ENCODE data around the gene GJA1. TPM values are rescaled to one million over a fixed set of nuclear protein-coding genes. Genes with fewer than 3 reads are reported as not detected.

Gene GJA1
- total RNA-seq, 1 experiment from 2014 or later, result 0.20 TPM

- H3K9me2 ChIP-seq (ENCODE audit: insufficient read depth), result no peaks in the 10 kb centered on the region
- H4K20me1 ChIP-seq (ENCODE audit: insufficient read depth), result no peaks in the 10 kb centered on the region
- no peak for DNase-seq
- H3F3A ChIP-seq (ENCODE audit: insufficient read depth, low read depth), result no peaks in the 10 kb centered on the region
- H2AFZ ChIP-seq, result no peak overlapping the region
- no peak overlapping the region for H3K4me3 ChIP-seq
- no TSS peak for BruUV-seq (replicated peaks)
- no peaks in the 10 kb centered on the region for H3K9me3 ChIP-seq (ENCODE audit: insufficient read depth, low read depth)
- H3K27ac ChIP-seq, result no peak overlapping the region
- intact Hi-C loops (cut with micrococcal nuclease; ENCODE audit: unreplicated experiment), result no loop called here
- CTCF ChIA-PET, result no interaction called here
- TF ChIP-seq EZH2 (IDR thresholded peaks at IDR 0.05; ENCODE audit: low read depth) (no peak), CTCF (conservative IDR thresholded peaks at IDR 0.05) (no peak)
- no peaks in the 10 kb centered on the region for H3K27me3 ChIP-seq (ENCODE audit: insufficient read depth, low read depth)
- no peaks in the 10 kb centered on the region for H3K36me3 ChIP-seq (ENCODE audit: low read depth)
- no peaks in the 10 kb centered on the region; the same call in 1 of the 2 replicates for H3K4me1 ChIP-seq (replicated peaks; ENCODE audit: insufficient read depth)
- no peaks in the 10 kb centered on the region for H3K79me2 ChIP-seq (ENCODE audit: low read depth)
- H3K4me2 ChIP-seq, result no peak overlapping the region
- POLR2A ChIA-PET (ENCODE audit: unreplicated experiment), result no interaction called here
These were observed 4.5 kb downstream of the GJA1 start for GRCh38 chr6:121439926-121440325.

- intact Hi-C loops (cut with micrococcal nuclease; ENCODE audit: unreplicated experiment), result no loop called here
- no peaks in the 10 kb centered on the region for H3K79me2 ChIP-seq (ENCODE audit: low read depth)
These were observed 6.0 kb downstream of the GJA1 start for GRCh38 chr6:121441477-121441876.

GRCh38 chr6:121442576-121442975 lies 7.1 kb downstream of the GJA1 start:
- intact Hi-C loops (cut with micrococcal nuclease; ENCODE audit: unreplicated experiment), result no loop called here
- Histone ChIP-seq H3K4me3 (no peak overlapping the region), H2AFZ (no peak overlapping the region), H4K20me1 (ENCODE audit: insufficient read depth) (no peaks in the 10 kb centered on the region), H3K4me1 (replicated peaks; ENCODE audit: insufficient read depth) (no peaks in the 10 kb centered on the region), H3F3A (ENCODE audit: insufficient read depth, low read depth) (no peaks in the 10 kb centered on the region), H3K9me3 (ENCODE audit: insufficient read depth, low read depth) (no peaks in the 10 kb centered on the region), H3K36me3 (ENCODE audit: low read depth) (no peaks in the 10 kb centered on the region), H3K27ac (no peak overlapping the region), H3K4me2 (no peak overlapping the region), H3K27me3 (ENCODE audit: insufficient read depth, low read depth) (no peaks in the 10 kb centered on the region), H3K79me2 (ENCODE audit: low read depth) (no peaks in the 10 kb centered on the region), H3K9me2 (ENCODE audit: insufficient read depth) (no peaks in the 10 kb centered on the region)
- TF ChIP-seq CTCF (conservative IDR thresholded peaks at IDR 0.05) (no peak), EZH2 (IDR thresholded peaks at IDR 0.05; ENCODE audit: low read depth) (no peak)
- BruUV-seq (replicated peaks), result no TSS peak
- no peak for DNase-seq
- POLR2A ChIA-PET (ENCODE audit: unreplicated experiment), result no interaction called here
- CTCF ChIA-PET, result no interaction called here

More at GRCh38 chr6:121441477-121441876, 6.0 kb downstream of the GJA1 start:
- BruUV-seq (replicated peaks), result no TSS peak
- no peaks in the 10 kb centered on the region for H3K27me3 ChIP-seq (ENCODE audit: insufficient read depth, low read depth)
- no peaks in the 10 kb centered on the region for H3K9me3 ChIP-seq (ENCODE audit: insufficient read depth, low read depth)
- CTCF ChIA-PET, result no interaction called here
- H2AFZ ChIP-seq, result no peak overlapping the region; the same call in 1 of the 2 replicates
- no peak for DNase-seq
- TF ChIP-seq CTCF (conservative IDR thresholded peaks at IDR 0.05), result no peak
- no peak for TF ChIP-seq EZH2 (IDR thresholded peaks at IDR 0.05; ENCODE audit: low read depth)
- H3K9me2 ChIP-seq (ENCODE audit: insufficient read depth), result no peaks in the 10 kb centered on the region
- no peaks in the 10 kb centered on the region for H3F3A ChIP-seq (ENCODE audit: insufficient read depth, low read depth)
- POLR2A ChIA-PET (ENCODE audit: unreplicated experiment), result no interaction called here
- no peaks in the 10 kb centered on the region for H3K36me3 ChIP-seq (ENCODE audit: low read depth)
- no peak overlapping the region for H3K4me3 ChIP-seq
- no peak overlapping the region for H3K27ac ChIP-seq
- H3K4me2 ChIP-seq, result no peak overlapping the region
- H3K4me1 ChIP-seq (replicated peaks; ENCODE audit: insufficient read depth), result no peaks in the 10 kb centered on the region; the same call in 1 of the 2 replicates
- no peaks in the 10 kb centered on the region for H4K20me1 ChIP-seq (ENCODE audit: insufficient read depth)
